HepG2 (cell line): ENCODE data around the gene ATG4B. TPM values are rescaled to one million over a fixed set of nuclear protein-coding genes. Genes with fewer than 3 reads are reported as not detected.

Experiments used
- ARNT2 ChIP-seq: sonication (generic); formaldehyde crosslinking; IDR thresholded peaks from 2 replicates; pipeline ENCODE4 v1.8.0; 2022; ENCODE audit warnings: mild to moderate bottlenecking, low read depth, missing genetic modification reagents, moderate library complexity
- BATF2 ChIP-seq: sonication (generic); formaldehyde crosslinking; IDR thresholded peaks from 2 replicates; pipeline ENCODE4 v1.8.0; 2022; ENCODE audit warnings: mild to moderate bottlenecking, missing genetic modification reagents, moderate library complexity
- EED ChIP-seq: sonication (generic); formaldehyde crosslinking; IDR thresholded peaks from 2 replicates; pipeline ENCODE4 v1.5.0; 2020; ENCODE audit warnings: mild to moderate bottlenecking, missing genetic modification reagents
- HCFC1 ChIP-seq: fragments of 150-350 bp; IDR thresholded peaks from 2 replicates; pipeline ENCODE4 v1.6.1; 2014; ENCODE audit warnings: low read depth, low read length
- NR2F6 ChIP-seq, 2 experiments: IDR thresholded peaks; 2 replicates each; pipeline ENCODE4 v1.6.1; 2016; ENCODE audit warnings: antibody characterized with exemption in 1 of 2, mild to moderate bottlenecking in 1 of 2
- PLRG1 ChIP-seq: fragments of 450-650 bp; conservative IDR thresholded peaks from 2 replicates; pipeline ENCODE4 v1.6.1; 2016
- SKIL ChIP-seq: sonication (generic); formaldehyde crosslinking; IDR thresholded peaks from 2 replicates; pipeline ENCODE4 v1.8.0; 2022; ENCODE audit warnings: missing genetic modification reagents, mild to moderate bottlenecking, moderate library complexity, borderline replicate concordance
- ZBTB2 ChIP-seq: sonication (generic); formaldehyde crosslinking; IDR thresholded peaks from 2 replicates; pipeline ENCODE4 v1.8.0; 2022; ENCODE audit warnings: low read depth, missing genetic modification reagents
- ZFAT ChIP-seq: sonication (generic); formaldehyde crosslinking; conservative IDR thresholded peaks from 2 replicates; pipeline ENCODE4 v1.8.1; 2023; ENCODE audit warnings: missing genetic modification reagents, inconsistent platforms
- ZKSCAN5 ChIP-seq: sonication (generic); formaldehyde crosslinking; IDR thresholded peaks from 2 replicates; pipeline ENCODE4 v1.5.1; 2020; ENCODE audit warnings: mild to moderate bottlenecking, missing genetic modification reagents
- ZNF24 ChIP-seq: fragments of 450-650 bp; IDR thresholded peaks from 2 replicates; pipeline ENCODE4 v1.6.1; 2017; ENCODE audit warnings: antibody characterized with exemption, mild to moderate bottlenecking
- ZNF607 ChIP-seq: sonication (generic); formaldehyde crosslinking; IDR thresholded peaks from 2 replicates; pipeline ENCODE4 v1.5.1; 2020; ENCODE audit warnings: missing genetic modification reagents, mild to moderate bottlenecking, borderline replicate concordance
- ZSCAN5A ChIP-seq: sonication (generic); formaldehyde crosslinking; IDR thresholded peaks from 2 replicates; pipeline ENCODE4 v1.8.0; 2022; ENCODE audit warnings: mild to moderate bottlenecking, missing genetic modification reagents, borderline replicate concordance
- polyA plus RNA-seq, 8 experiments: library from polyadenylated mRNA; depleted of rRNA in 3 of 8; stranded (reverse) in 7 of 8; unstranded in 1 of 8; fragments of >200 nt; fragmentation: Illumina TruSeq in 4 of 8; extraction: Trizol in 4 of 8; gene quantifications; 2 replicates each; pipeline versions ENCODE4 v1.2.1 to v1.2.3, GENCODE V29; 2011 to 2016; ENCODE audit warnings: low read depth in 4 of 8, missing spikeins in 1 of 8, mixed read lengths in 1 of 8; ENCODE audit not compliant: insufficient read depth in 1 of 8
- total RNA-seq, 5 experiments: library from RNA; depleted of rRNA; stranded (reverse); fragments of >200 nt; fragmentation: Illumina TruSeq; extraction: Trizol; gene quantifications; 2 replicates each; pipeline ENCODE4 v1.2.3, GENCODE V29; 2016; ENCODE audit warnings: low read depth in 1 of 5
- TF ChIP-seq, protein P1 (sequence below): sonication (generic); formaldehyde crosslinking; IDR thresholded peaks from 2 replicates; pipeline ENCODE4 v1.8.1; 2023; ENCODE audit warnings: mild to moderate bottlenecking, missing genetic modification reagents
- TF ChIP-seq, protein P2 (sequence below): sonication (generic); formaldehyde crosslinking; IDR thresholded peaks from 2 replicates; pipeline ENCODE4 v1.4.0; 2020; ENCODE audit warnings: missing genetic modification reagents
- TF ChIP-seq, protein P3 (sequence below): sonication (generic); formaldehyde crosslinking; conservative IDR thresholded peaks from 2 replicates; pipeline ENCODE4 v1.4.0; 2020; ENCODE audit warnings: mild to moderate bottlenecking, missing genetic modification reagents, moderate library complexity

ATG4B gene
- total and polyA plus RNA-seq, 2 of the 13 experiments (the other 11 are each of a cell fraction or from before 2014, with no cell fraction given) = 95.5 to 239 TPM

DNA sequence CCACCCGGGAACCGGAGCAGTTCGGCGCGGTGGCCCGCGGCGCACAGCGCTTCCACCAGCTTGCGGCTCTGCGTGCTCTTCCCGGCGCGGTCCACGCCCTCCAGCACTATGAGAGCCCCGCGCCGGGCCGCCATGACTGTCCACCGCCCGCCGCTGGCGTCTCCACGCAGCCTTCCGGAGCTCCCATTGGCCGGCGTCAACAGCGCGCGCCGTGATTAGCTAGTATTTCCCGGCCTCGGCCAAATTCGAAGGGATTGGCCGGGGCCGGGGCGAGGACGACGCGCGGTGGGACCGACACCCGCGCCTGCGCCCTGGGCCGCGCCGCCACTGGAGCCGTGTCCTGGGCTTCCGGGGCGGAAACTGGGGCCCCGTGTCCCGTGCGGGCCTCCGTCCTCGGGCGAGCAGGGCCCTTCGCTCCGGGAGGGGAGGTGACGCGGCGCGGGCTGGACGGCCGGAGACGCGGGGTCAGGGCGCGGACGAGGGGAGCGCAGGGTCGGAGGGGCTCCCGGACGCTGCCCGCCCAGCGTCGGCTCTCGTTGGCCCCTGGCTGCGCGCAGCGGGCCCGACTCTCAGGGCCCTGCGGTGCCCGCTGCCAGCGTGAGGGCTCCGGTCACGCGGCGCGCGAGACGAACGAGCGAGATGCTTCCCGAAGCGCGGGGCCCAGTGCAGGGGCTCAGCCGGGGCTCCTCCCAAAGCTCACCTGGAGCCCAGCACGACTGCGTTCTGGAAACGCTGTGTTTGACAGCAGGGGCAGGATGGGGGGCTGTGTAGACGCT lies 49.3 kb downstream of the ATG4B start, which contains the start of gene DTYMK (continued):
- TF ChIP-seq SKIL (CRISPR knock-in tag) (peak; percentile 69), BATF2 (CRISPR knock-in tag) (peak; percentile 83), ZNF24 (peak; percentile 66; the same call in 1 of the 2 replicates), ZNF607 (CRISPR knock-in tag) (peak; percentile 94), ZBTB2 (CRISPR knock-in tag) (peak; percentile 98), ZFAT (CRISPR knock-in tag) (peak; percentile 74; the same call in 1 of the 2 replicates), EED (peak; percentile 61; the same call in 1 of the 2 replicates), NR2F6 (IDR thresholded peaks at IDR 0.05) (no peak), NR2F6 (CRISPR knock-in tag; IDR thresholded peaks at IDR 0.05) (peak; percentile 34; the same call in 1 of the 2 replicates), ZKSCAN5 (CRISPR knock-in tag) (no peak), ZSCAN5A (peak; percentile 20; the same call in 1 of the 2 replicates), PLRG1 (no peak), ARNT2 (CRISPR knock-in tag) (peak; percentile 94), HCFC1 (peak; percentile 52)
- TF ChIP-seq, protein P1, sequence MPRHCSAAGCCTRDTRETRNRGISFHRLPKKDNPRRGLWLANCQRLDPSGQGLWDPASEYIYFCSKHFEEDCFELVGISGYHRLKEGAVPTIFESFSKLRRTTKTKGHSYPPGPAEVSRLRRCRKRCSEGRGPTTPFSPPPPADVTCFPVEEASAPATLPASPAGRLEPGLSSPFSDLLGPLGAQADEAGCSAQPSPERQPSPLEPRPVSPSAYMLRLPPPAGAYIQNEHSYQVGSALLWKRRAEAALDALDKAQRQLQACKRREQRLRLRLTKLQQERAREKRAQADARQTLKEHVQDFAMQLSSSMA (CRISPR knock-in tag) = peak; percentile 80; the same call in 1 of the 2 replicates
- TF ChIP-seq, protein P2, sequence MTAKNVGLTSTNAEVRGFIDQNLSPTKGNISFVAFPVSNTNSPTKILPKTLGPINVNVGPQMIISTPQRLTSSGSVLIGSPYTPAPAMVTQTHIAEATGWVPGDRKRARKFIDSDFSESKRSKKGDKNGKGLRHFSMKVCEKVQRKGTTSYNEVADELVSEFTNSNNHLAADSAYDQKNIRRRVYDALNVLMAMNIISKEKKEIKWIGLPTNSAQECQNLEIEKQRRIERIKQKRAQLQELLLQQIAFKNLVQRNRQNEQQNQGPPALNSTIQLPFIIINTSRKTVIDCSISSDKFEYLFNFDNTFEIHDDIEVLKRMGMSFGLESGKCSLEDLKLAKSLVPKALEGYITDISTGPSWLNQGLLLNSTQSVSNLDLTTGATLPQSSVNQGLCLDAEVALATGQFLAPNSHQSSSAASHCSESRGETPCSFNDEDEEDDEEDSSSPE (CRISPR knock-in tag) = peak; percentile 99
- TF ChIP-seq, protein P3, sequence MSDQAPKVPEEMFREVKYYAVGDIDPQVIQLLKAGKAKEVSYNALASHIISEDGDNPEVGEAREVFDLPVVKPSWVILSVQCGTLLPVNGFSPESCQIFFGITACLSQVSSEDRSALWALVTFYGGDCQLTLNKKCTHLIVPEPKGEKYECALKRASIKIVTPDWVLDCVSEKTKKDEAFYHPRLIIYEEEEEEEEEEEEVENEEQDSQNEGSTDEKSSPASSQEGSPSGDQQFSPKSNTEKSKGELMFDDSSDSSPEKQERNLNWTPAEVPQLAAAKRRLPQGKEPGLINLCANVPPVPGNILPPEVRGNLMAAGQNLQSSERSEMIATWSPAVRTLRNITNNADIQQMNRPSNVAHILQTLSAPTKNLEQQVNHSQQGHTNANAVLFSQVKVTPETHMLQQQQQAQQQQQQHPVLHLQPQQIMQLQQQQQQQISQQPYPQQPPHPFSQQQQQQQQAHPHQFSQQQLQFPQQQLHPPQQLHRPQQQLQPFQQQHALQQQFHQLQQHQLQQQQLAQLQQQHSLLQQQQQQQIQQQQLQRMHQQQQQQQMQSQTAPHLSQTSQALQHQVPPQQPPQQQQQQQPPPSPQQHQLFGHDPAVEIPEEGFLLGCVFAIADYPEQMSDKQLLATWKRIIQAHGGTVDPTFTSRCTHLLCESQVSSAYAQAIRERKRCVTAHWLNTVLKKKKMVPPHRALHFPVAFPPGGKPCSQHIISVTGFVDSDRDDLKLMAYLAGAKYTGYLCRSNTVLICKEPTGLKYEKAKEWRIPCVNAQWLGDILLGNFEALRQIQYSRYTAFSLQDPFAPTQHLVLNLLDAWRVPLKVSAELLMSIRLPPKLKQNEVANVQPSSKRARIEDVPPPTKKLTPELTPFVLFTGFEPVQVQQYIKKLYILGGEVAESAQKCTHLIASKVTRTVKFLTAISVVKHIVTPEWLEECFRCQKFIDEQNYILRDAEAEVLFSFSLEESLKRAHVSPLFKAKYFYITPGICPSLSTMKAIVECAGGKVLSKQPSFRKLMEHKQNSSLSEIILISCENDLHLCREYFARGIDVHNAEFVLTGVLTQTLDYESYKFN = peak; percentile 71
